ENCODE data around the gene PARP12. TPM values are rescaled to one million over a fixed set of nuclear protein-coding genes. Genes with fewer than 3 reads are reported as not detected.

Gene PARP12
- total RNA-seq, 2 experiments from 2014 or later, result 104 to 215 TPM

- CTCF ChIA-PET, result interaction anchor here (1.2 to 1.5 kb wide), 2 partner anchors 21 to 368 kb away, joined by 3 read pairs; no protein-coding TSS in a partner anchor
- ATAC-seq (no peak), DNase-seq (no peak)
- H3K27ac Mint-ChIP-seq, result no peak overlapping the region
- no peaks in the 10 kb centered on the region for H3K4me1 Mint-ChIP-seq
- H3K9me3 Mint-ChIP-seq (ENCODE audit: low read depth), result no peaks in the 10 kb centered on the region
- H3K4me3 Mint-ChIP-seq, result no peak overlapping the region
- H3K27me3 Mint-ChIP-seq, result no peaks in the 10 kb centered on the region
- no peaks in the 10 kb centered on the region for H3K36me3 Mint-ChIP-seq
These were observed 49.1 kb downstream of the PARP12 start for GRCh38 chr7:140013676-140014075.

GRCh38 chr7:140010194-140010895 is 52.4 kb downstream of the PARP12 start:
- H3K27ac Mint-ChIP-seq, result no peak overlapping the region

GRCh38 chr7:140009735-140010134 is 53.0 kb downstream of the PARP12 start:
- Mint-ChIP-seq H3K4me1 (no peaks in the 10 kb centered on the region), H3K36me3 (no peaks in the 10 kb centered on the region), H3K27me3 (no peaks in the 10 kb centered on the region), H3K9me3 (ENCODE audit: low read depth) (no peaks in the 10 kb centered on the region), H3K27ac (no peak overlapping the region), H3K4me3 (no peak overlapping the region)
- ATAC-seq (no peak), DNase-seq (no peak)
- CTCF ChIA-PET, result interaction anchor here (1.1 kb wide), 1 partner anchor 364 kb away, joined by 3 read pairs; no protein-coding TSS in a partner anchor

More at GRCh38 chr7:140010194-140010895, 52.4 kb downstream of the PARP12 start:
- Mint-ChIP-seq H3K4me3 (no peak overlapping the region), H3K9me3 (ENCODE audit: low read depth) (no peaks in the 10 kb centered on the region), H3K27me3 (no peaks in the 10 kb centered on the region), H3K36me3 (no peaks in the 10 kb centered on the region), H3K4me1 (no peaks in the 10 kb centered on the region)
- DNase-seq (no peak), ATAC-seq (no peak)
- CTCF ChIA-PET, result interaction anchor here (1.1 kb wide), 1 partner anchor 365 kb away, joined by 3 read pairs; no protein-coding TSS in a partner anchor

GRCh38 chr7:140008755-140009610 is 53.8 kb downstream of the PARP12 start:
- Mint-ChIP-seq H3K4me1 (no peaks in the 10 kb centered on the region), H3K4me3 (no peak overlapping the region), H3K27me3 (no peaks in the 10 kb centered on the region), H3K36me3 (no peaks in the 10 kb centered on the region), H3K9me3 (ENCODE audit: low read depth) (no peaks in the 10 kb centered on the region), H3K27ac (no peak overlapping the region)
- ATAC-seq (no peak), DNase-seq (no peak)
- CTCF ChIA-PET, result interaction anchor here (0.7 kb wide), 1 partner anchor 363 kb away, joined by 3 read pairs; no protein-coding TSS in a partner anchor

- Mint-ChIP-seq H3K27me3 (no peaks in the 10 kb centered on the region), H3K4me3 (no peak overlapping the region), H3K4me1 (peaks cover 3% of the 10 kb centered on the region), H3K36me3 (no peaks in the 10 kb centered on the region), H3K9me3 (ENCODE audit: low read depth) (no peaks in the 10 kb centered on the region), H3K27ac (no peak overlapping the region)
- DNase-seq, result no peak
- CTCF ChIA-PET, result interaction anchor here (2.6 to 5.1 kb wide), 2 partner anchors 405 to 508 kb away, joined by 12 to 30 read pairs; no protein-coding TSS in a partner anchor
- ATAC-seq, result no peak
These were observed 55.6 kb downstream of the PARP12 start for GRCh38 chr7:140007051-140007690.

GRCh38 chr7:140006600-140006999 is 56.2 kb downstream of the PARP12 start:
- Mint-ChIP-seq H3K36me3 (no peaks in the 10 kb centered on the region), H3K27me3 (no peaks in the 10 kb centered on the region), H3K4me1 (peaks cover 3% of the 10 kb centered on the region), H3K9me3 (ENCODE audit: low read depth) (no peaks in the 10 kb centered on the region), H3K4me3 (no peak overlapping the region), H3K27ac (no peak overlapping the region)
- no peak for ATAC-seq
- CTCF ChIA-PET, result interaction anchor here (0.6 to 5.1 kb wide), 6 partner anchors 8 to 507 kb away, joined by 3 to 30 read pairs (median 9); no protein-coding TSS in a partner anchor
- DNase-seq, result no peak

GRCh38 chr7:140005754-140006503 is 56.8 kb downstream of the PARP12 start:
- Mint-ChIP-seq H3K27me3 (no peaks in the 10 kb centered on the region), H3K9me3 (ENCODE audit: low read depth) (no peaks in the 10 kb centered on the region), H3K36me3 (no peaks in the 10 kb centered on the region), H3K4me1 (peaks cover 3% of the 10 kb centered on the region), H3K4me3 (no peak overlapping the region), H3K27ac (no peak overlapping the region)
- CTCF ChIA-PET, result interaction anchor here (0.6 to 5.1 kb wide), 8 partner anchors 9 to 571 kb away, joined by 3 to 30 read pairs (median 8); no protein-coding TSS in a partner anchor
- ATAC-seq (no peak), DNase-seq (no peak)

GRCh38 chr7:140005341-140005740 is 57.4 kb downstream of the PARP12 start:
- Mint-ChIP-seq H3K27ac (no peak overlapping the region), H3K4me1 (peaks cover 3% of the 10 kb centered on the region), H3K9me3 (ENCODE audit: low read depth) (no peaks in the 10 kb centered on the region), H3K4me3 (no peak overlapping the region), H3K36me3 (no peaks in the 10 kb centered on the region), H3K27me3 (no peaks in the 10 kb centered on the region)
- ATAC-seq (no peak), DNase-seq (no peak)
- CTCF ChIA-PET, result interaction anchor here (1.2 to 5.1 kb wide), 7 partner anchors 11 to 571 kb away, joined by 3 to 30 read pairs (median 8); no protein-coding TSS in a partner anchor

GRCh38 chr7:140004672-140005071 is 58.1 kb downstream of the PARP12 start:
- ATAC-seq (no peak), DNase-seq (no peak)
- CTCF ChIA-PET, result interaction anchor here (1.2 to 7.0 kb wide), 7 partner anchors 12 to 570 kb away, joined by 3 to 63 read pairs (median 10); no protein-coding TSS in a partner anchor
- Mint-ChIP-seq H3K27me3 (no peaks in the 10 kb centered on the region), H3K36me3 (no peaks in the 10 kb centered on the region), H3K27ac (no peak overlapping the region), H3K9me3 (ENCODE audit: low read depth) (no peaks in the 10 kb centered on the region), H3K4me3 (no peak overlapping the region), H3K4me1 (peaks cover 3% of the 10 kb centered on the region)

- CTCF ChIA-PET, result interaction anchor here (1.1 to 7.0 kb wide), 11 partner anchors 13 to 569 kb away, joined by 3 to 63 read pairs (median 3); no protein-coding TSS in a partner anchor
- ATAC-seq (no peak), DNase-seq (peak; percentile 53)
- Mint-ChIP-seq H3K36me3 (no peaks in the 10 kb centered on the region), H3K4me3 (no peak overlapping the region), H3K27ac (no peak overlapping the region), H3K9me3 (ENCODE audit: low read depth) (no peaks in the 10 kb centered on the region), H3K27me3 (no peaks in the 10 kb centered on the region), H3K4me1 (peaks cover 3% of the 10 kb centered on the region)
These were observed 58.8 kb downstream of the PARP12 start for GRCh38 chr7:140003913-140004382.

- Mint-ChIP-seq H3K36me3 (no peaks in the 10 kb centered on the region), H3K9me3 (ENCODE audit: low read depth) (no peaks in the 10 kb centered on the region), H3K4me3 (no peak overlapping the region), H3K4me1 (peaks cover 3% of the 10 kb centered on the region), H3K27ac (no peak overlapping the region), H3K27me3 (no peaks in the 10 kb centered on the region)
- CTCF ChIA-PET, result interaction anchor here (0.6 to 7.0 kb wide), 8 partner anchors 66 to 566 kb away, joined by 3 to 63 read pairs (median 4); no protein-coding TSS in a partner anchor
- no peak for DNase-seq
- no peak for ATAC-seq
These were observed 62.0 kb downstream of the PARP12 start for GRCh38 chr7:140000666-140001268.

- CTCF ChIA-PET, result interaction anchor here (1.2 to 7.0 kb wide), 4 partner anchors 12 to 398 kb away, joined by 3 to 63 read pairs (median 13); no protein-coding TSS in a partner anchor
These were observed 63.2 kb downstream of the PARP12 start for GRCh38 chr7:139999516-139999915.

More at GRCh38 chr7:139999516-139999915, 63.2 kb downstream of the PARP12 start:
- H3K27ac Mint-ChIP-seq, result no peak overlapping the region
- no peak overlapping the region for H3K4me3 Mint-ChIP-seq
- ATAC-seq, result no peak
- no peaks in the 10 kb centered on the region for H3K27me3 Mint-ChIP-seq
- H3K9me3 Mint-ChIP-seq (ENCODE audit: low read depth), result no peaks in the 10 kb centered on the region
- H3K36me3 Mint-ChIP-seq, result no peaks in the 10 kb centered on the region
- DNase-seq, result no peak
- peaks cover 3% of the 10 kb centered on the region for H3K4me1 Mint-ChIP-seq
